ENCODE data around the gene NMT2. TPM values are rescaled to one million over a fixed set of nuclear protein-coding genes. Genes with fewer than 3 reads are reported as not detected.

The NMT2 gene
- total RNA-seq, 1 donor from 2014 or later: 25.4 TPM

- Histone ChIP-seq H3K27me3 (no peaks in the 10 kb centered on the region), H3K27ac (no peak overlapping the region), H3K36me3 (no peaks in the 10 kb centered on the region), H3K9ac (no peak overlapping the region), H3K4me1 (no peaks in the 10 kb centered on the region), H3K4me3 (no peak overlapping the region), H3K79me2 (ENCODE audit: low read depth) (peaks cover 31% of the 10 kb centered on the region), H3F3A (ENCODE audit: low read depth) (no peaks in the 10 kb centered on the region), H3K9me3 (ENCODE audit: low read depth) (no peaks in the 10 kb centered on the region), H2AFZ (replicated peaks) (no peak overlapping the region), H4K20me1 (ENCODE audit: low read depth) (peaks cover 7% of the 10 kb centered on the region), H3K4me2 (no peak overlapping the region)
- H3K4me3 Mint-ChIP-seq: no peak overlapping the region
- H3K9me3 Mint-ChIP-seq: no peaks in the 10 kb centered on the region
- H3K36me3 Mint-ChIP-seq: peaks cover 13% of the 10 kb centered on the region
- TF ChIP-seq CTCF (IDR thresholded peaks at IDR 0.05): no peak
- no peak for TF ChIP-seq EZH2phosphoT487 (IDR thresholded peaks at IDR 0.05)
- no peak for TF ChIP-seq EZH2 (IDR thresholded peaks at IDR 0.05)
- DNase-seq (ENCODE audit: low spot score): no peak
- H3K27ac Mint-ChIP-seq: no peak overlapping the region
- no peaks in the 10 kb centered on the region for H3K27me3 Mint-ChIP-seq (ENCODE audit: insufficient read depth, low read depth)
- H3K4me1 Mint-ChIP-seq: peaks cover 9% of the 10 kb centered on the region
Measured at GRCh38 chr10:15149042-15149771, 19.3 kb downstream of the NMT2 start.

GRCh38 chr10:15147594-15148392 is 20.7 kb downstream of the NMT2 start:
- no peak for DNase-seq (ENCODE audit: low spot score)
- Mint-ChIP-seq H3K4me3 (no peak overlapping the region), H3K9me3 (no peaks in the 10 kb centered on the region), H3K27ac (no peak overlapping the region), H3K4me1 (peaks cover 11% of the 10 kb centered on the region), H3K36me3 (peaks cover 10% of the 10 kb centered on the region), H3K27me3 (ENCODE audit: insufficient read depth, low read depth) (no peaks in the 10 kb centered on the region)
- TF ChIP-seq EZH2phosphoT487 (IDR thresholded peaks at IDR 0.05) (no peak), EZH2 (IDR thresholded peaks at IDR 0.05) (no peak), CTCF (IDR thresholded peaks at IDR 0.05) (no peak)
- Histone ChIP-seq H2AFZ (replicated peaks) (no peak overlapping the region), H3F3A (ENCODE audit: low read depth) (no peaks in the 10 kb centered on the region), H3K4me3 (no peak overlapping the region), H3K27ac (no peak overlapping the region), H3K27me3 (no peaks in the 10 kb centered on the region), H3K4me2 (no peak overlapping the region), H3K4me1 (no peaks in the 10 kb centered on the region), H3K9me3 (ENCODE audit: low read depth) (no peaks in the 10 kb centered on the region), H3K9ac (no peak overlapping the region), H3K36me3 (no peaks in the 10 kb centered on the region), H4K20me1 (ENCODE audit: low read depth) (peaks cover 8% of the 10 kb centered on the region), H3K79me2 (ENCODE audit: low read depth) (peaks cover 31% of the 10 kb centered on the region)

- Histone ChIP-seq H3F3A (ENCODE audit: low read depth) (peaks cover 3% of the 10 kb centered on the region), H3K4me1 (peaks cover 7% of the 10 kb centered on the region), H3K27ac (no peak overlapping the region), H3K4me2 (no peak overlapping the region), H3K79me2 (ENCODE audit: low read depth) (peaks cover 40% of the 10 kb centered on the region), H2AFZ (replicated peaks) (no peak overlapping the region), H4K20me1 (ENCODE audit: low read depth) (peaks cover 22% of the 10 kb centered on the region), H3K9ac (no peak overlapping the region), H3K4me3 (no peak overlapping the region), H3K27me3 (no peaks in the 10 kb centered on the region), H3K9me3 (ENCODE audit: low read depth) (no peaks in the 10 kb centered on the region), H3K36me3 (no peaks in the 10 kb centered on the region)
- Mint-ChIP-seq H3K36me3 (peaks cover 7% of the 10 kb centered on the region), H3K9me3 (no peaks in the 10 kb centered on the region), H3K27ac (no peak overlapping the region), H3K4me3 (no peak overlapping the region), H3K4me1 (peaks cover 19% of the 10 kb centered on the region), H3K27me3 (ENCODE audit: insufficient read depth, low read depth) (no peaks in the 10 kb centered on the region)
- TF ChIP-seq EZH2 (IDR thresholded peaks at IDR 0.05) (no peak), CTCF (IDR thresholded peaks at IDR 0.05) (peak; percentile 12), EZH2phosphoT487 (IDR thresholded peaks at IDR 0.05) (no peak)
- DNase-seq (ENCODE audit: low spot score): peak; percentile 13
Measured at GRCh38 chr10:15146366-15146765, 22.1 kb downstream of the NMT2 start.
